HepG2 (cell line): ENCODE measurements around the gene ADGRD1. TPM values are rescaled to one million over a fixed set of nuclear protein-coding genes. Genes with fewer than 3 reads are reported as not detected.

Source experiments
- CCAR2 ChIP-seq: fragments of 200-400 bp; formaldehyde crosslinking; optimal IDR thresholded peaks from 2 replicates; pipeline ENCODE3; 2018; ENCODE audit warnings: low read depth, mild to moderate bottlenecking, low read length, moderate library complexity
- CHD4 ChIP-seq: fragments of 200-600 bp; sonication (generic); IDR thresholded peaks from 2 replicates; pipeline ENCODE4 v1.7.0; 2017; ENCODE audit warnings: mild to moderate bottlenecking, low read length, borderline replicate concordance
- FOXJ3 ChIP-seq: sonication (generic); formaldehyde crosslinking; IDR thresholded peaks from 2 replicates; pipeline ENCODE4 v1.4.0; 2020; ENCODE audit warnings: missing genetic modification reagents, mild to moderate bottlenecking, borderline replicate concordance
- HDAC1 ChIP-seq: sonication (generic); formaldehyde crosslinking; IDR thresholded peaks from 2 replicates; pipeline ENCODE4 v1.5.1; 2020; ENCODE audit warnings: mild to moderate bottlenecking, missing genetic modification reagents
- HOXA3 ChIP-seq: sonication (generic); formaldehyde crosslinking; IDR thresholded peaks from 2 replicates; pipeline ENCODE4 v1.5.0; 2020; ENCODE audit warnings: missing genetic modification reagents
- MATR3 ChIP-seq: sonication (generic); formaldehyde crosslinking; IDR thresholded peaks from 2 replicates; pipeline ENCODE4 v1.4.0; 2020; ENCODE audit warnings: missing genetic modification reagents
- MZF1 ChIP-seq: sonication (generic); formaldehyde crosslinking; IDR thresholded peaks from 2 replicates; pipeline ENCODE4 v1.8.1; 2023; ENCODE audit warnings: mild to moderate bottlenecking, missing genetic modification reagents, borderline replicate concordance
- NFIC ChIP-seq: IDR thresholded peaks from 2 replicates; pipeline ENCODE4 v1.6.1; 2012; ENCODE audit warnings: mild to moderate bottlenecking, low read length, inconsistent platforms
- NR1H2 ChIP-seq: sonication (generic); formaldehyde crosslinking; IDR thresholded peaks from 2 replicates; pipeline ENCODE4 v1.8.1; 2022; ENCODE audit warnings: low read depth, missing genetic modification reagents, borderline replicate concordance
- PCBP2 ChIP-seq: fragments of 200-400 bp; formaldehyde crosslinking; optimal IDR thresholded peaks from 2 replicates; pipeline ENCODE3; 2018; ENCODE audit warnings: low read length, low read depth; ENCODE audit not compliant: poor library complexity, severe bottlenecking
- SALL2 ChIP-seq: sonication (generic); formaldehyde crosslinking; IDR thresholded peaks from 2 replicates; pipeline ENCODE4 v1.8.1; 2023; ENCODE audit warnings: mild to moderate bottlenecking, missing genetic modification reagents, inconsistent platforms
- TOPORS ChIP-seq: sonication (generic); formaldehyde crosslinking; IDR thresholded peaks from 2 replicates; pipeline ENCODE4 v1.8.0; 2023; ENCODE audit warnings: mild to moderate bottlenecking, missing genetic modification reagents
- ZFP36L1 ChIP-seq: sonication (generic); formaldehyde crosslinking; IDR thresholded peaks from 2 replicates; pipeline ENCODE4 v1.8.0; 2022; ENCODE audit warnings: mild to moderate bottlenecking, missing genetic modification reagents, moderate library complexity
- ZFY ChIP-seq: sonication (generic); formaldehyde crosslinking; IDR thresholded peaks from 2 replicates; pipeline ENCODE4 v1.4.0; 2020; ENCODE audit warnings: missing genetic modification reagents
- ZNF749 ChIP-seq: sonication (generic); formaldehyde crosslinking; IDR thresholded peaks from 2 replicates; pipeline ENCODE4 v1.8.0; 2022; ENCODE audit warnings: mild to moderate bottlenecking, missing genetic modification reagents, moderate library complexity, borderline replicate concordance
- ZNF841 ChIP-seq: sonication (generic); formaldehyde crosslinking; IDR thresholded peaks from 2 replicates; pipeline ENCODE4 v1.8.1; 2023; ENCODE audit warnings: missing genetic modification reagents, borderline replicate concordance
- polyA plus RNA-seq, 8 experiments: library from polyadenylated mRNA; depleted of rRNA in 3 of 8; stranded (reverse) in 7 of 8; unstranded in 1 of 8; fragments of >200 nt; fragmentation: Illumina TruSeq in 4 of 8; extraction: Trizol in 4 of 8; gene quantifications; 2 replicates each; pipeline versions ENCODE4 v1.2.1 to v1.2.3, GENCODE V29; 2011 to 2016; ENCODE audit warnings: low read depth in 4 of 8, missing spikeins in 1 of 8, mixed read lengths in 1 of 8; ENCODE audit not compliant: insufficient read depth in 1 of 8
- total RNA-seq, 5 experiments: library from RNA; depleted of rRNA; stranded (reverse); fragments of >200 nt; fragmentation: Illumina TruSeq; extraction: Trizol; gene quantifications; 2 replicates each; pipeline ENCODE4 v1.2.3, GENCODE V29; 2016; ENCODE audit warnings: low read depth in 1 of 5
- TF ChIP-seq, protein P1 (sequence below): sonication (generic); formaldehyde crosslinking; IDR thresholded peaks from 2 replicates; pipeline ENCODE4 v1.4.0; 2020; ENCODE audit warnings: missing genetic modification reagents, borderline replicate concordance
- TF ChIP-seq, protein P2 (sequence below): sonication (generic); formaldehyde crosslinking; IDR thresholded peaks from 2 replicates; pipeline ENCODE4 v1.8.1; 2023; ENCODE audit warnings: missing genetic modification reagents, inconsistent platforms, borderline replicate concordance
- TF ChIP-seq, protein P3 (sequence below): sonication (generic); formaldehyde crosslinking; IDR thresholded peaks from 2 replicates; pipeline ENCODE4 v1.8.0; 2022; ENCODE audit warnings: mild to moderate bottlenecking, missing genetic modification reagents, moderate library complexity
- TF ChIP-seq, protein P4 (sequence below): sonication (generic); formaldehyde crosslinking; IDR thresholded peaks from 2 replicates; pipeline ENCODE4 v1.4.0; 2020; ENCODE audit warnings: missing genetic modification reagents, mild to moderate bottlenecking, borderline replicate concordance

The ADGRD1 gene
- total and polyA plus RNA-seq, 2 of the 13 experiments (the other 11 are each of a cell fraction or from before 2014, with no cell fraction given): 0.46 to 12.4 TPM

DNA sequence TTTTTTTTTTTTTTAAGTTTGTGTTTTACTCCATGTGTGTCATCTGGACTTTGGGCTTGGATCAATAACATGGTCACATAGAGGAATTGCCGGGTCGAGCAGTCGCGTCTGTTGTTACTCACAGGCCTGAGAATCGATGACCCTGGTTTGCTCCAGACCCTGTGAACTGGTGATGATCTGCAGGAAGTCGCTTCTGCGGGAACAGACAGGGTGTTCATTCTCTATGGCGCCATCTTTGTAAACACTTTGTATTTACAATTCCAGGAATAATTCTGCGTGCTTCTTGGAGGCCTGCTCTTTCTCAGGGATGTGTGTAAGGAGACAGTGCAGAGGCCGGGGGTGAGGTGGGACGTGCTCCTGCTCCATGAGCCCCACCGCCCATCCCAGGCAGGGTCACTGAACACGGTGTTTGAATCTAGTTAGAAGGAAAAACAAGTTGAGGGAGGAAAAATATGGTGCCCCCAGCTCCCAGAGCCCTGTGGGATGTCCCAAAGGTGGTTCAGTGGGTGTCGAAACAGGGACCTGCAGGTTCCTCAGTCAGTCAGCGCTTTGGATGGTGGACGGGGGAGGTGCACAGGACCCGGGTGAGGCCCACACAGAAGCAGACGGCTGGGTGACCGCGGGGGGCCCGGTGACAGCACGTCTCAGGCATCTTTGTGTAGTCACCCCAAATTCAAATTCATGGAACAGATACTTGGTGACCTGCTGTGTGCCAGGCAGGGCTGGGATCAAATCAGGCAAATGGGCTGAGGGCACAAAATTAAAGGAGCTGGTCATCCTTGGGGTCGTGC, 58.8 kb downstream of the ADGRD1 start (continued):
- TF ChIP-seq, protein P1, sequence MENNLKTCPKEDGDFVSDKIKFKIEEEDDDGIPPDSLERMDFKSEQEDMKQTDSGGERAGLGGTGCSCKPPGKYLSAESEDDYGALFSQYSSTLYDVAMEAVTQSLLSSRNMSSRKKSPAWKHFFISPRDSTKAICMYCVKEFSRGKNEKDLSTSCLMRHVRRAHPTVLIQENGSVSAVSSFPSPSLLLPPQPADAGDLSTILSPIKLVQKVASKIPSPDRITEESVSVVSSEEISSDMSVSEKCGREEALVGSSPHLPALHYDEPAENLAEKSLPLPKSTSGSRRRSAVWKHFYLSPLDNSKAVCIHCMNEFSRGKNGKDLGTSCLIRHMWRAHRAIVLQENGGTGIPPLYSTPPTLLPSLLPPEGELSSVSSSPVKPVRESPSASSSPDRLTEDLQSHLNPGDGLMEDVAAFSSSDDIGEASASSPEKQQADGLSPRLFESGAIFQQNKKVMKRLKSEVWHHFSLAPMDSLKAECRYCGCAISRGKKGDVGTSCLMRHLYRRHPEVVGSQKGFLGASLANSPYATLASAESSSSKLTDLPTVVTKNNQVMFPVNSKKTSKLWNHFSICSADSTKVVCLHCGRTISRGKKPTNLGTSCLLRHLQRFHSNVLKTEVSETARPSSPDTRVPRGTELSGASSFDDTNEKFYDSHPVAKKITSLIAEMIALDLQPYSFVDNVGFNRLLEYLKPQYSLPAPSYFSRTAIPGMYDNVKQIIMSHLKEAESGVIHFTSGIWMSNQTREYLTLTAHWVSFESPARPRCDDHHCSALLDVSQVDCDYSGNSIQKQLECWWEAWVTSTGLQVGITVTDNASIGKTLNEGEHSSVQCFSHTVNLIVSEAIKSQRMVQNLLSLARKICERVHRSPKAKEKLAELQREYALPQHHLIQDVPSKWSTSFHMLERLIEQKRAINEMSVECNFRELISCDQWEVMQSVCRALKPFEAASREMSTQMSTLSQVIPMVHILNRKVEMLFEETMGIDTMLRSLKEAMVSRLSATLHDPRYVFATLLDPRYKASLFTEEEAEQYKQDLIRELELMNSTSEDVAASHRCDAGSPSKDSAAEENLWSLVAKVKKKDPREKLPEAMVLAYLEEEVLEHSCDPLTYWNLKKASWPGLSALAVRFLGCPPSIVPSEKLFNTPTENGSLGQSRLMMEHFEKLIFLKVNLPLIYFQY (CRISPR knock-in tag): peak; percentile 66; the same call in 1 of the 2 replicates
- TF ChIP-seq NFIC (peak; percentile 88), PCBP2 (no peak), HDAC1 (peak; percentile 91), CHD4 (no peak), SALL2 (CRISPR knock-in tag) (0 out of 2 replicates have a peak, but pooled peaks have one; percentile 63), MATR3 (CRISPR knock-in tag) (no peak), ZFY (CRISPR knock-in tag) (peak; percentile 60; the same call in 1 of the 2 replicates), ZNF749 (CRISPR knock-in tag) (no peak), HOXA3 (peak; percentile 91), FOXJ3 (peak; percentile 97), ZNF841 (CRISPR knock-in tag) (no peak), NR1H2 (no peak; the same call in 1 of the 2 replicates), TOPORS (CRISPR knock-in tag) (no peak), CCAR2 (no peak), MZF1 (no peak), ZFP36L1 (CRISPR knock-in tag) (no peak; the same call in 1 of the 2 replicates)
- TF ChIP-seq, protein P2, sequence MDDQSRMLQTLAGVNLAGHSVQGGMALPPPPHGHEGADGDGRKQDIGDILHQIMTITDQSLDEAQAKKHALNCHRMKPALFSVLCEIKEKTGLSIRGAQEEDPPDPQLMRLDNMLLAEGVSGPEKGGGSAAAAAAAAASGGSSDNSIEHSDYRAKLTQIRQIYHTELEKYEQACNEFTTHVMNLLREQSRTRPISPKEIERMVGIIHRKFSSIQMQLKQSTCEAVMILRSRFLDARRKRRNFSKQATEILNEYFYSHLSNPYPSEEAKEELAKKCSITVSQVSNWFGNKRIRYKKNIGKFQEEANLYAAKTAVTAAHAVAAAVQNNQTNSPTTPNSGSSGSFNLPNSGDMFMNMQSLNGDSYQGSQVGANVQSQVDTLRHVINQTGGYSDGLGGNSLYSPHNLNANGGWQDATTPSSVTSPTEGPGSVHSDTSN: no peak
- TF ChIP-seq, protein P3, sequence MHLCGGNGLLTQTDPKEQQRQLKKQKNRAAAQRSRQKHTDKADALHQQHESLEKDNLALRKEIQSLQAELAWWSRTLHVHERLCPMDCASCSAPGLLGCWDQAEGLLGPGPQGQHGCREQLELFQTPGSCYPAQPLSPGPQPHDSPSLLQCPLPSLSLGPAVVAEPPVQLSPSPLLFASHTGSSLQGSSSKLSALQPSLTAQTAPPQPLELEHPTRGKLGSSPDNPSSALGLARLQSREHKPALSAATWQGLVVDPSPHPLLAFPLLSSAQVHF (CRISPR knock-in tag): no peak
- TF ChIP-seq, protein P4, sequence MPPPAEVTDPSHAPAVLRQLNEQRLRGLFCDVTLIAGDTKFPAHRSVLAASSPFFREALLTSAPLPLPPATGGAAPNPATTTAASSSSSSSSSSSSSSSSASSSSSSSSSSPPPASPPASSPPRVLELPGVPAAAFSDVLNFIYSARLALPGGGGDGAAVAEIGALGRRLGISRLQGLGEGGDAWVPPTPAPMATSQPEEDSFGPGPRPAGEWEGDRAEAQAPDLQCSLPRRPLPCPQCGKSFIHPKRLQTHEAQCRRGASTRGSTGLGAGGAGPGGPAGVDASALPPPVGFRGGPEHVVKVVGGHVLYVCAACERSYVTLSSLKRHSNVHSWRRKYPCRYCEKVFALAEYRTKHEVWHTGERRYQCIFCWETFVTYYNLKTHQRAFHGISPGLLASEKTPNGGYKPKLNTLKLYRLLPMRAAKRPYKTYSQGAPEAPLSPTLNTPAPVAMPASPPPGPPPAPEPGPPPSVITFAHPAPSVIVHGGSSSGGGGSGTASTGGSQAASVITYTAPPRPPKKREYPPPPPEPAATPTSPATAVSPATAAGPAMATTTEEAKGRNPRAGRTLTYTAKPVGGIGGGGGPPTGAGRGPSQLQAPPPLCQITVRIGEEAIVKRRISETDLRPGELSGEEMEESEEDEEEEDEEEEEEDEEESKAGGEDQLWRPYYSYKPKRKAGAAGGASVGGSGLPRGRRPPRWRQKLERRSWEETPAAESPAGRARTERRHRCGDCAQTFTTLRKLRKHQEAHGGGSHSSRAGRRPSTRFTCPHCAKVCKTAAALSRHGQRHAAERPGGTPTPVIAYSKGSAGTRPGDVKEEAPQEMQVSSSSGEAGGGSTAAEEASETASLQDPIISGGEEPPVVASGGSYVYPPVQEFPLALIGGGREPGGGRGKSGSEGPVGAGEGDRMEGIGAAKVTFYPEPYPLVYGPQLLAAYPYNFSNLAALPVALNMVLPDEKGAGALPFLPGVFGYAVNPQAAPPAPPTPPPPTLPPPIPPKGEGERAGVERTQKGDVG (CRISPR knock-in tag): no peak
